ENCODE results near the gene SLC12A7. TPM values are rescaled to one million over a fixed set of nuclear protein-coding genes. Genes with fewer than 3 reads are reported as not detected.

SLC12A7 gene
- total RNA-seq, 2 experiments from 2014 or later: 14.0 to 14.6 TPM

DNA sequence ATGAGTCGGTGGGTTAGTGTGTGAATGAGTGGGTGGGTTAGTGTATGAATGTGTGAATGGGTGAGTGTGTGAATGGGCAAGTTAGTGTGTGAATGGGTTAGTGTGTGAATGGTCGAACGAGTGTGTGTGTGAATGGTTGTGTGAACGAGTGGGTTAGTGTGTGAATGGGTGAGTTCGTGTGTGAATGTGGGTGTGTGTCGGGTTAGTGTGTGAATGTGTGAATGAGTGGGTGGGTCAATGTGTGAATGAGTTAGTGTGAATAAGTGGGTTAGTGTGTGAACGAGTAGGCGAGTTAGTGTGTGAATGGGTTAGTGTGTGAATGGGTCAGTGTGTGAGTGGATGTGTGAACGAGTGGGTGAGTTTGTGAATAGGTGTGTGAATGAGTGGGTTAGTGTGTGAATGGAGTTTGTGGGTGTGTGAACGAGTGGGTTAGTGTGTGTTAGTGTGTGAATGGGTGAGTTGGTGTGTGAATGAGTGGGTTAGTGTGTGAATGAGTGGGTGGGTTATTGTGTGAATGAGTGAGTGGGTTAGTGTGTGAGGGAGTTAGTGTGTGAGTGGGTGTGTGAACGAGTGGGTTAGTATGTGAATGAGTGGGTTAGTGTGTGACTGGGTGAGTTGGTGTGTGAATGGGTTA is 64.4 kb downstream of the SLC12A7 start:
- peaks cover 4% of the 10 kb centered on the region for H3K36me3 Mint-ChIP-seq
- no peak overlapping the region for H3K27ac Mint-ChIP-seq
- no peaks in the 10 kb centered on the region for H3K27me3 Mint-ChIP-seq
- no peak overlapping the region for H3K4me3 Mint-ChIP-seq
- no peaks in the 10 kb centered on the region for H3K4me1 Mint-ChIP-seq
- DNase-seq: no peak
- peaks cover 60% of the 10 kb centered on the region for H3K9me3 Mint-ChIP-seq

DNA sequence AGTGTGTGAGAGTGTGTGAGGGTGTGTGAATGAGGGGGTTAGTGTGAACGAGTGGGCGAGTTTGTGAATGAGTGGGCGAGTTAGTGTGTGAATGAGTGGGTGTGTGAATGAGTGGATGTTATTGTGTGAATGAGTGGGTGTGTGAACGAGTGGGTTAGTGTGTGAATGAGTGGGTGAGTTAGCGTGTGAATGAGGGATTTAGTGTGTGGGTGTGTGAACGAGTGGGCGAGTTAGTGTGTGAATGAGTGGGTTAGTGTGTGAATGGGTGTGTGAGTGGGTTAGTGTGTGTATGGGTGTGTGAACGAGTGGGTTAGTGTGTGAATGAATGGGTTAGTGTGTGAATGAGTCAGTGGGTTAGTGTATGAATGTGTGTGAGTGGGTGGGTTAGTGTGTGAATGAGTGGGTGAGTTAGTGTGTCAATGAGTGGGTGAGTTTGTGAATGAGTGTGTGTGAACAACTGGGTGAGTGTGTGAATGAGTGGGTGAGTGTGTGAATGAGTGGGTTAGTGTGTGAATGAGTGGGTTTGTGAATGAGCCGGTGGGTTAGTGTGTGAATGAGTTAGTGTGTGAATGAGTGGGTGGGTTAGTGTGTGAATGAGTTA is 65.8 kb downstream of the SLC12A7 start:
- DNase-seq: no peak
- no peak overlapping the region for H3K4me3 Mint-ChIP-seq

DNA sequence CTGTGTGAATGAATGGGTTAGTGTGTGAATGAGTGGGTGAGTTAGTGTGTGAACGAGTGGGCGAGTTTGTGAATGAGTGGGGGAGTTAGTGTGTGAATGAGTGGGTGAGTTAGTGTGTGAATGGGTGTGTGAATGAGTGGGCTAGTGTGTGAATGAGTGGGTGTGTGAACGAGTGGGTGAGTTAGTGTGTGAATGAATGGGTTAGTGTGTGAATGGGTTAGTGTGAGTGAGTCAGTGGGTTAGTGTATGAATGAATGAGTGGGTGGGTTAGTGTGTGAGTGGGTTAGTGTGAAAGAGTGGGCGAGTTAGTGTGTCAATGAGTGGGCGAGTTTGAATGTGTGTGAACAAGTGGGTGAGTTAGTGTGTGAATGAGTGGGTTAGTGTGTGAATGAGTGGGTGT is 67.7 kb downstream of the SLC12A7 start:
- Mint-ChIP-seq H3K27me3 (no peaks in the 10 kb centered on the region), H3K27ac (no peak overlapping the region), H3K36me3 (peaks cover 2% of the 10 kb centered on the region), H3K4me3 (no peak overlapping the region), H3K9me3 (peaks cover 76% of the 10 kb centered on the region), H3K4me1 (no peaks in the 10 kb centered on the region)
- no peak for DNase-seq

More for the DNA sequence above, 65.8 kb downstream of the SLC12A7 start:
- H3K27me3 Mint-ChIP-seq: no peaks in the 10 kb centered on the region
- no peaks in the 10 kb centered on the region for H3K4me1 Mint-ChIP-seq
- peaks cover 74% of the 10 kb centered on the region for H3K9me3 Mint-ChIP-seq
- H3K36me3 Mint-ChIP-seq: peaks cover 2% of the 10 kb centered on the region
- no peak overlapping the region for H3K27ac Mint-ChIP-seq

DNA sequence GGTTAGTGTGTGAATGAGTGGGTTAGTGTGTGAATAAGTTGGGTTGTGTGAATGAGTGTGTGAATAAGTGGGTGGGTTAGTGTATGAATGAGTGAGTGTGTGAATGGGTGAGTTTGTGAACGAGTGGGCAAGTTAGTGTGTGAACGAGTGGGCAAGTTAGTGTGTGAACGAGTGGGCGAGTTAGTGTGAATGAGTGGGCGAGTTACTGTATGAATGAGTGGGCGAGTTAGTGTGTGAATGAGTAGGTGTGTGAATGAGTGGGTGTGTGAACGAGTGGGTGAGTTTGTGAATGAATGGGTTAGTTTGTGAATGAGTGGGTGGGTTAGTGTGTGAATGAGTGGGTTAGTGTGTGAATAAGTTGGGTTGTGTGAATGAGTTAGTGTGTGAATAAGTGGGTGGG is 68.5 kb downstream of the SLC12A7 start:
- H3K4me1 Mint-ChIP-seq: no peaks in the 10 kb centered on the region
- H3K27me3 Mint-ChIP-seq: no peaks in the 10 kb centered on the region
- DNase-seq: no peak
- no peak overlapping the region for H3K27ac Mint-ChIP-seq
- peaks cover 74% of the 10 kb centered on the region for H3K9me3 Mint-ChIP-seq
- H3K4me3 Mint-ChIP-seq: no peak overlapping the region
- peaks cover 2% of the 10 kb centered on the region for H3K36me3 Mint-ChIP-seq

DNA sequence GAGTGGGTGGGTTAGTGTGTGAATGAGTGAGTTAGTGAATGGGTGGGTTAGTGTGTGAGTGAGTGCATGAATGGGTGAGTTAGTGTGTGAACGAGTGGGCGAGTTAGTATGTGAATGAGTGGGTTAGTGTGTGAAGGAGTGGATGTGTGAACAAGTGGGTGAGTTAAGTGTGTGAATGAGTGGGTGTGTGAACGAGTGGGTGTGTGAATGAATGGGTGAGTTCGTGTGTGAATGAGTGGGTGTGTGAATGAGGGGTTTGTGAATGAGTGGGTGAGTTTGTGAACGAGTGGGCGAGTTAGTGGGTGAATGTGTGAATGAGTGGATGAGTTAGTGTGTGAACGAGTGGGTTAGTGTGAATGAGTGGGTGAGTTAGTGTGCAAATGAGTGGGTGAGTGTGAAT is 69.2 kb downstream of the SLC12A7 start:
- H3K27ac Mint-ChIP-seq: no peak overlapping the region
- DNase-seq: no peak
- no peak overlapping the region for H3K4me3 Mint-ChIP-seq
- no peaks in the 10 kb centered on the region for H3K27me3 Mint-ChIP-seq
- no peaks in the 10 kb centered on the region for H3K4me1 Mint-ChIP-seq
- H3K36me3 Mint-ChIP-seq: peaks cover 1% of the 10 kb centered on the region
- H3K9me3 Mint-ChIP-seq: peaks cover 67% of the 10 kb centered on the region

DNA sequence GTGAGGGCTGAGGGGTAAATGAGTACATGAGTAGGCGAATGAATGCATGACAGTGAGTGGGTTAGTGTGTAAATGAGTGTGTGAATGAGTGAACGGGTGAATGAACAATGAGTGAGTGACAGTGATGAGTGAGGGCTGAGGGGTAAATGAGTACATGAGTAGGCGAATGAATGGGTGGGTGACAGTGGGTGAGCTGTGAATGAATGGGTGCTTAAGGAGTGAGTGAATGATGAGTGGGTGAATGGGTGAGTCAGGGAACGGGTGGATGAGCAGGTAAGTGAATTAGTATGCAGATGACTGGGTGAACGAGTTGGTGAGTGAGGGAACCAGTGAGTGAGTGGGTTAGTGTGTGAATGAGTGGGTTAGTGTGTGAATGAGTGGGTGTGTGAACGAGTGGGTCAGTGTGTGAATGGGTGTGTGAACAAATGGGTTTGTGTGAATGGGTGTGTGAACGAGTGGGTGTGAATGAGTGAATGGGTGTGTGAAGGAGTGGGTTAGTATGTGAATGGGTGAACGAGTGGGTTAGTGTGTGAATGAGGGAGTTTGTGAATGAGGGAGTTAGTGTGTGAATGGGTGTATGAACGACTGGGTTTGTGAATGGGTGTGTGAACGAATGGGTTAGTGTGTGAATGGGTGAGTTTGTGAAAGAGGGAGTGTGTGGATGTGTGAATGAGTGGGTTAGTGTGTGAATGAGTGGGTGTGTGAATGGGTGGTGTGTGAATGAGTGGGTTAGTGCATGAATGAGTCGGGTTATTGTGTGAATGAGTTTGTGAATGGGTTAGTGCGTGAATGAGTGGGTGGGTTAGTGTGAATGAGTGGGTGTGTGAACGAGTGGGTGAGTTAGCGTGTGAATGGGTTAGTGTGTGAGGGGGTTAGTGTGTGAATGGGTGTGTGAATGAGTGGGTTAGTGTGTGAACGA is 70.4 kb downstream of the SLC12A7 start:
- DNase-seq: no peak
- Mint-ChIP-seq H3K36me3 (peaks cover 1% of the 10 kb centered on the region), H3K9me3 (peaks cover 56% of the 10 kb centered on the region), H3K27ac (no peak overlapping the region), H3K27me3 (no peaks in the 10 kb centered on the region), H3K4me1 (no peaks in the 10 kb centered on the region), H3K4me3 (no peak overlapping the region)

DNA sequence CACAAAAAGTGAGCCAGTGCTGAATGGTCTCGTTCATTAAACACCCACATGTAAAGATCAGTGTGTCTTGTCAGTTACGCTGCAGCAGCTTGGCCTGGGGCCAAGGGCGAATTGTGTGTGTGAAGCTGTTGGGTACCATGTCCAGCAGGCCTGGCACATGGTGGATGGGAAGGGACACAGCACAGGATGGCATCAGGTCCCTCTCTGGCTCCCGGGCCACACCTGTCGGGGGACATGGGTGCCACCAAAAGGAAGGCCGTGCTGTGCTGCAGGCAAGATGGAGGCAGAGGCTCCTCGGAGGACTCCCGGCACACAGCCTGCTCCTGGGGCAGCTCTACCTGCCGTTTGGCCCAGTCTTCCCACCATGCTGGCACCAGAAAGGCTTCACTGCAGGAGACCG is 71.3 kb downstream of the SLC12A7 start:
- Mint-ChIP-seq H3K4me1 (no peaks in the 10 kb centered on the region), H3K36me3 (peaks cover 1% of the 10 kb centered on the region), H3K27ac (no peak overlapping the region), H3K9me3 (peaks cover 47% of the 10 kb centered on the region), H3K4me3 (no peak overlapping the region), H3K27me3 (no peaks in the 10 kb centered on the region)
- no peak for DNase-seq

DNA sequence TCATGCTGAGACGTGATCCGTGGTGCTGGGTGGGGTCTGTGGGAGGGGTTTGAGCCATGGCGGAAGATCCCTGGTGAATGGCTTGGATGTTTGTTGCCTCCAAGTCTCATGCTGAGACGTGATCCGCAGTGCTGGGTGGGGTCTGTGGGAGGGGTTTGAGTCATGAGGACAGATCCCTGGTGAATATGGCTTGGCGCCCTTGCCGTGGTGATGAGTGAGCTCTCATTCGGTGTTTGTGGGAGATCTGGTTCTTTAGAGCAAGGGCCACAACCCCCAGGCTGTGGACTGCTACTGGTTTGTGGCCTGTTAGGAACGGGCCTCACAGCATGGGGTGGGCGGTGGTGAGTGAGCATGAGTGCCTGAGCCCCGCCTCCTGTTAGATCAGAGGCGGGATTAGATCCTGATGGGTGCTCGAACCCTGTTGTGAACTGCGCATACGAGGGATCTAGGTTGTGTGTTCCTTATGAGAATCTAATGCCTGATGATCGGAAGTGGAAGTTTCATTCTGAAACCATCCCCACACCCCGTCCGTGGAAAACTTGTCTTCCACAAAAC is 72.1 kb downstream of the SLC12A7 start:
- H3K4me1 Mint-ChIP-seq: no peaks in the 10 kb centered on the region
- no peak overlapping the region for H3K4me3 Mint-ChIP-seq
- peaks cover 39% of the 10 kb centered on the region for H3K9me3 Mint-ChIP-seq
- H3K27me3 Mint-ChIP-seq: no peaks in the 10 kb centered on the region
- peak overlapping the region; percentile 46 for H3K27ac Mint-ChIP-seq
- no peak for DNase-seq
- no peaks in the 10 kb centered on the region for H3K36me3 Mint-ChIP-seq

DNA sequence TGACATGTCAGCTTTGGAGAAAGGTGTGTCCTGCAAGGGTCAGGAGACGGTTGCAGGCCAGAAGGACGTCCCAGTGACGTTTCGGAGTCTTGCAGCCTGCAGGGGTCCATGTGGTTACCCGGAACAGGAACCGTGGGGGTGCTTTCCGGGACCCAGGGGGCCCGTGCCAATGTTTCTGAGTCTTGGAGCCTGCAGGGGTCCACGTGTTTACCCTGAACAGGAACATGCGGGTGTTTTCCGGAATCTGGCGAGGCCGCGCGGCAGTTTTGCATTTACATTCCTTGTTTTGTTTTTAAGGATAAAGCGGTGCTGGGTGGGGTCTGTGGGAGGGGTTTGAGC is 72.7 kb downstream of the SLC12A7 start:
- Mint-ChIP-seq H3K4me3 (no peak overlapping the region), H3K27ac (no peak overlapping the region), H3K4me1 (no peaks in the 10 kb centered on the region), H3K9me3 (peaks cover 33% of the 10 kb centered on the region), H3K27me3 (no peaks in the 10 kb centered on the region), H3K36me3 (no peaks in the 10 kb centered on the region)
- DNase-seq: no peak

DNA sequence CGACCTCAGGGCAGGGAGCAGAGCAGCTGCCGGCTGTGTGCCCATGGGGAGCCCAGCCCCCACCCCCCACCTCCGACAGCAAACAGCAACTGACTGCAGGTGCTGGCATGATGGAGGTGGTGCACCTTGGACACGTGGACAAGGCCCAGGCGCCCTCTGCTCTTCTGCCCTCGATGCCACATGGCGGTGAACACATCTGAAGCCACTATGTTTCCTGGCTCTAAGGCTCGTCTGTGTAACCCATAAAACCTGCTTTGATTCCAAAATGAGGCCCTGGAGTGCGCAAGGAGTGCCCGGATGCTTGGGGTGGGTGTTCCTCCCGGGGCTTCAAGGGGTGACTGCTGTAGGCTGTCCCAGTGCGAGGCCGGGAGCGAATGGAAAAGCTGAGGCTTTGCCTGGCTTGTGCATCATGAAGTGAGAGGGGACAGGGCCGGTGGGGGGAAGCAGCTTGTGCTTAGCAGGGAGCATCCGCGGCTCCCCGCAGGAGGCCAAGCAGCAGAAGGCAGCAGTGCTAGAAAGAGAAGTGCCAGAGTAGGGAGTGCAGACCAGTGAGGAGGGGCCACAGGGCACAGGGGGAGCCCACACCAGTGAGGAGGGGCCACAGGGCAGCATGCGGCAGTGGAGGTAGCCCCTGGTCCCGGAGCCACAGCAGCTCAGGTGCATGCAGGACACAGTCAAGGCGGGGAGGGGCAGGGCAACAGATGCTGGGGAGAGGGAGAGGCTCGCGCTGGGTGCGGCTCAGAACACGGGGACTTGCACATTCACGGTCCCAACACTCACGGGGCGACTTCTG is 73.2 kb downstream of the SLC12A7 start:
- H3K4me1 Mint-ChIP-seq: no peaks in the 10 kb centered on the region
- no peak for DNase-seq
- H3K9me3 Mint-ChIP-seq: peaks cover 28% of the 10 kb centered on the region
- no peaks in the 10 kb centered on the region for H3K36me3 Mint-ChIP-seq
- no peak overlapping the region for H3K4me3 Mint-ChIP-seq
- H3K27me3 Mint-ChIP-seq: no peaks in the 10 kb centered on the region
- no peak overlapping the region for H3K27ac Mint-ChIP-seq

DNA sequence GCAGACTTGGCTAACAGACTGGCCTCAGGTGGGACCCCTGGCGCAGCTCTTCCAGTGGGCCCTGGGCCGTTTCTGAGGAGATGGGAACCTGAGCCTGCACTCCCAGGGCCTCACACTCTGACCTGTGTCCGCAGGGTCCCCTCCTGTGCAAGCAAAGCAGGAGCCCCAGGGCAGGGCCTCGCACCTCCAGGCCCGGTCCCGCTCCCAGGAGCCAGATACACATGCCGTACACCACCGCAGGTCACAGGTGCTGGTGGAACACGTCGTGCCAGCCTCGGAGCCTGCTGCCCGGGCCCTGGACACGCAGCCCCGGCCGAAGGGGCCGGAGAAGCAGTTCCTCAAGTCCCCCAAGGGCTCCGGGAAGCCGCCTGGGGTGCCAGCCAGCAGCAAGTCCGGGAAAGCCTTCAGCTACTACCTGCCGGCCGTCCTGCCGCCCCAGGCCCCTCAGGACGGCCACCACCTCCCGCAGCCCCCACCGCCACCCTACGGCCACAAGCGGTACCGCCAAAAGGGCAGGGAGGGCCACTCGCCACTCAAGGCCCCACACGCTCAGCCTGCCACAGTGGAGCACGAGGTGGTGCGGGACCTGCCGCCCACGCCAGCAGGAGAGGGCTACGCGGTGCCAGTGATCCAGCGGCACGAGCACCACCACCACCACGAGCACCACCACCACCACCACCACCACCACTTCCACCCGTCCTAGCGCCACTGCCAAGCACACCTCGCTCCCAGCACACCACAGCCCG is 74.0 kb downstream of the SLC12A7 start:
- no peak overlapping the region for H3K27ac Mint-ChIP-seq
- DNase-seq: no peak
- H3K4me1 Mint-ChIP-seq: no peaks in the 10 kb centered on the region
- peaks cover 20% of the 10 kb centered on the region for H3K9me3 Mint-ChIP-seq
- no peaks in the 10 kb centered on the region for H3K36me3 Mint-ChIP-seq
- no peaks in the 10 kb centered on the region for H3K27me3 Mint-ChIP-seq
- H3K4me3 Mint-ChIP-seq: no peak overlapping the region

DNA sequence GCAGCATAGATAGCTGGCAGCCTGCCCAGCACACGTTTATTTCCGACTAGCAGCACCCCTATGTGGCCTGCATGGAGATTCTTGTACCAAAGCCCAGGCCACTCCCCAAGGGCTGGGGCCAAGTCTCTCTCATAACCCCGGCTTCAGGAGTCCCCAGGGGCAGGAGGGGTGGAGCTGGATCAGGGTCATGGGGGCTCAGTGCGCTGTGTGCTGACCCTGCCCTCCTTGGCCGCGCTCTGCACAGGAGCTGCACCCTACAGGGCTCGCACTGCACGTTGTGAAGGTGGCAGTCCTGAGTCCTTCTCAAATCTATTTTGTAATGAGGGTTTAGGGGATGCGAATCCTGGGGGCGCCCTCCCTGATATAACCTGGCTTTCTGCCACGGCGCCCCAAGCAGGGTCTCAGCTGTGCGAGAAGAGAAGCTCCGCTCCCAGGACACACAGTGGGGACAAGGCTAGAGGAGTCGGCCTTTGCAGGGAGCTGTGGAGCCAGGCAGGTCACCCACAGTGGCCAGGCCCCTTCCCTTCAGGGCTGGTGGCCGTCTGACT is 74.7 kb downstream of the SLC12A7 start:
- peaks cover 14% of the 10 kb centered on the region for H3K9me3 Mint-ChIP-seq
- no peaks in the 10 kb centered on the region for H3K27me3 Mint-ChIP-seq
- no peak for DNase-seq
- no peak overlapping the region for H3K4me3 Mint-ChIP-seq
- no peaks in the 10 kb centered on the region for H3K36me3 Mint-ChIP-seq
- H3K27ac Mint-ChIP-seq: no peak overlapping the region
- no peaks in the 10 kb centered on the region for H3K4me1 Mint-ChIP-seq

DNA sequence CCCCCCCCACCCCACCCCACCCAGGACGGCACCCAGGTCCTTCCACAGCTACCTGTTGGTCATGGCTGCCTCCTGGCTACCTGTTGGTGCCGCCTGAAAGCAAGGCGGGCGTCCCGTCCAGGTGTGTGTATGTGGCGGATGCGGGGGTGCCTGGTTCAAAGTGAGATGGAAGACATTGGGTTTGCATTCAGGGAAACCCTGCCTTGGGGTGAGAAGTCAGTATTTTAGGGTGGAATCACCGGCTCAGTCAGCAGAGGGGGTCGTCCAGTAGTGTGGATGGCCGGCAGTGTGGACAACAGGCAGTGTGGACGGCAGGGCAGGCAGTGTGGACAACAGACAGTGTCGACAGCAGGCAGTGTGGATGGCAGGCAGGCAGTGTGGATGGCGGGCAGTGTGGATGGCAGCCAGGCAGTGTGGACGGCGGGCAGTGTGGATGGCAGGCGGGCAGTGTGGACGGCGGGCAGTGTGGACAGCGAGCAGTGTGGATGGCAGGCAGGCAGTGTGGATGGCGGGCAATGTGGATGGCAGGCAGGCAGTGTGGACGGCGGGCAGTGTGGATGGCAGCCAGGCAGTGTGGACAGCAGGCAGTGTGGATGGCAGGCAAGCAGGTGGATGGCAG is 75.2 kb downstream of the SLC12A7 start:
- Mint-ChIP-seq H3K4me3 (no peak overlapping the region), H3K4me1 (no peaks in the 10 kb centered on the region), H3K36me3 (no peaks in the 10 kb centered on the region), H3K27ac (no peak overlapping the region), H3K27me3 (no peaks in the 10 kb centered on the region), H3K9me3 (peaks cover 8% of the 10 kb centered on the region)
- no peak for DNase-seq
